PC-9 (cell line): Measurements from ENCODE around the gene MTERF2. TPM values are rescaled to one million over a fixed set of nuclear protein-coding genes. Genes with fewer than 3 reads are reported as not detected.

Source experiments
- BruUV-seq: library from RNA; stranded (reverse); fragments of 400-500 nt; replicated peaks from 2 replicates; lab custom pipeline; 2021; lab: Mats Ljungman, UMichigan
- CTCF ChIA-PET: fragments of 300-600 bp; sonication (Branson Sonifier 250); formaldehyde crosslinking; loops from one replicate; lab custom pipeline; 2022; ENCODE audit warnings: antibody characterized with exemption; lab: Charles Lee
- POLR2A ChIA-PET: fragments of 300-600 bp; sonication (Branson Sonifier 250); formaldehyde crosslinking; loops from one replicate; lab custom pipeline; 2022; ENCODE audit warnings: antibody characterized with exemption; ENCODE audit not compliant: unreplicated experiment; lab: Charles Lee
- DNase-seq, 2 experiments: peaks; one replicate each; pipeline versions ENCODE4 v3.0.0 to v3.0.0-alpha.2; 2015 to 2022; ENCODE audit warnings: mixed read lengths in 1 of 2
- H2AFZ ChIP-seq: fragments of 200-600 bp; sonication (generic); 2 replicates; pipeline ENCODE4 v1.8.1; 2017; ENCODE audit warnings: antibody characterized with exemption
- H3F3A ChIP-seq: fragments of 200-600 bp; sonication (generic); 2 replicates; pipeline ENCODE4 v1.8.1; 2017; ENCODE audit warnings: antibody characterized with exemption, mild to moderate bottlenecking, low read depth; ENCODE audit not compliant: insufficient read depth
- H3K27ac ChIP-seq: fragments of 200-600 bp; sonication (generic); 2 replicates; pipeline ENCODE4 v1.6.1; 2016; ENCODE audit warnings: mixed run types
- H3K27me3 ChIP-seq: fragments of 200-600 bp; sonication (generic); 2 replicates; pipeline ENCODE4 v1.6.1; 2016; ENCODE audit warnings: low read depth, mixed run types; ENCODE audit not compliant: insufficient read depth
- H3K36me3 ChIP-seq: fragments of 200-600 bp; sonication (generic); 2 replicates; pipeline ENCODE4 v1.6.1; 2016; ENCODE audit warnings: low read depth, mixed run types
- H3K4me1 ChIP-seq: fragments of 200-600 bp; sonication (generic); replicated peaks from 2 replicates; pipeline ENCODE4 v1.6.1; 2016; ENCODE audit warnings: mixed run types; ENCODE audit not compliant: insufficient read depth
- H3K4me2 ChIP-seq: fragments of 200-600 bp; sonication (generic); 2 replicates; pipeline ENCODE4 v1.6.1; 2017; ENCODE audit warnings: mixed run types
- H3K4me3 ChIP-seq: fragments of 200-600 bp; sonication (generic); 2 replicates; pipeline ENCODE4 v1.6.1; 2016; ENCODE audit warnings: mixed run types
- H3K79me2 ChIP-seq: fragments of 200-600 bp; sonication (generic); 2 replicates; pipeline ENCODE4 v1.6.1; 2017; ENCODE audit warnings: low read depth, mixed run types
- H3K9me2 ChIP-seq: fragments of 200-600 bp; sonication (generic); 2 replicates; pipeline ENCODE4 v1.8.1; 2017; ENCODE audit warnings: mild to moderate bottlenecking; ENCODE audit not compliant: insufficient read depth
- H3K9me3 ChIP-seq: fragments of 200-600 bp; sonication (generic); 2 replicates; pipeline ENCODE4 v1.8.1; 2016; ENCODE audit warnings: low read depth; ENCODE audit not compliant: insufficient read depth
- H4K20me1 ChIP-seq: fragments of 200-600 bp; sonication (generic); 2 replicates; pipeline ENCODE4 v1.8.1; 2017; ENCODE audit not compliant: insufficient read depth
- CTCF ChIP-seq: fragments of 200-600 bp; sonication (generic); conservative IDR thresholded peaks from 2 replicates; pipeline ENCODE4 v1.6.1; 2017; ENCODE audit warnings: mixed run types, antibody characterized with exemption, mild to moderate bottlenecking, moderate library complexity
- EZH2 ChIP-seq: fragments of 200-600 bp; sonication (generic); IDR thresholded peaks from 2 replicates; pipeline ENCODE4 v1.8.0; 2017; ENCODE audit warnings: antibody characterized with exemption, low read depth
- intact Hi-C: fragments of 100-400 bp; cut with micrococcal nuclease; formaldehyde crosslinking; loops from one replicate; pipeline ENCODE4 v1.10.0; 2022; ENCODE audit not compliant: unreplicated experiment
- total RNA-seq: library from RNA; stranded (reverse); gene quantifications from 2 replicates; pipeline ENCODE4 v1.2.3, GENCODE V29; 2021

The MTERF2 gene
- total RNA-seq, 1 experiment from 2014 or later = 8.2 TPM

GRCh38 chr12:107029081-107029480 lies 42.1 kb upstream of the MTERF2 start:
- ChIA-PET CTCF (no interaction called here), POLR2A (no interaction called here)

GRCh38 chr12:107027636-107028053 lies 40.7 kb upstream of the MTERF2 start:
- intact Hi-C loops = loop anchor here (1.0 to 5.0 kb wide), 2 partner anchors 45 to 65 kb away; no protein-coding TSS in a partner anchor
- CTCF ChIA-PET = interaction anchor here (0.6 kb wide), 1 partner anchor 32 kb away, joined by 4 read pairs; no protein-coding TSS in a partner anchor

More at GRCh38 chr12:107029081-107029480, 42.1 kb upstream of the MTERF2 start:
- Histone ChIP-seq H3K9me3 (no peaks in the 10 kb centered on the region), H2AFZ (no peak overlapping the region), H3F3A (peaks cover 7% of the 10 kb centered on the region; the same call in 1 of the 2 replicates), H3K79me2 (peaks cover 29% of the 10 kb centered on the region), H3K4me1 (peaks cover 51% of the 10 kb centered on the region), H3K36me3 (no peaks in the 10 kb centered on the region), H3K27ac (no peak overlapping the region), H3K4me2 (no peak overlapping the region), H3K27me3 (no peaks in the 10 kb centered on the region), H3K9me2 (no peaks in the 10 kb centered on the region), H4K20me1 (no peaks in the 10 kb centered on the region), H3K4me3 (no peak overlapping the region)
- intact Hi-C loops = loop anchor here (5.0 kb wide), 1 partner anchor 43 kb away; no protein-coding TSS in a partner anchor
- BruUV-seq = no TSS peak
- no peak for TF ChIP-seq CTCF
- TF ChIP-seq EZH2 = no peak
- DNase-seq = no peak

More at GRCh38 chr12:107027636-107028053, 40.7 kb upstream of the MTERF2 start:
- Histone ChIP-seq H3F3A (peaks cover 7% of the 10 kb centered on the region; the same call in 1 of the 2 replicates), H3K9me2 (no peaks in the 10 kb centered on the region), H3K4me1 (peaks cover 51% of the 10 kb centered on the region), H3K36me3 (no peaks in the 10 kb centered on the region), H3K79me2 (peaks cover 29% of the 10 kb centered on the region), H3K27me3 (no peaks in the 10 kb centered on the region), H4K20me1 (no peaks in the 10 kb centered on the region), H3K27ac (peak overlapping the region; percentile 69), H3K4me3 (no peak overlapping the region), H3K9me3 (no peaks in the 10 kb centered on the region), H3K4me2 (peak overlapping the region; percentile 74), H2AFZ (no peak overlapping the region)
- POLR2A ChIA-PET = no interaction called here
- no TSS peak for BruUV-seq
- no peak for TF ChIP-seq EZH2
- no peak for TF ChIP-seq CTCF
- peak; percentile 12 to 99 for DNase-seq
